DOHH2 (cell line): ENCODE measurements around the gene HDX.

ENCODE experiments used
- H3F3A ChIP-seq: fragments of 200-600 bp; sonication (generic), shearing (Covaris generic); 2 replicates; pipeline ENCODE4 v1.6.0; 2016; ENCODE audit warnings: antibody characterized with exemption, mild to moderate bottlenecking; ENCODE audit not compliant: control insufficient read depth, insufficient read depth
- H3K27ac ChIP-seq: fragments of 200-600 bp; sonication (generic); 2 replicates; pipeline ENCODE4 v1.5.1; 2014; ENCODE audit warnings: low read depth, mild to moderate bottlenecking, low read length, moderate library complexity
- H3K27me3 ChIP-seq: fragments of 200-600 bp; sonication (generic); 2 replicates; pipeline ENCODE4 v1.6.1; 2014; ENCODE audit warnings: mild to moderate bottlenecking, low read length, mixed read lengths; ENCODE audit not compliant: control insufficient read depth
- H3K36me3 ChIP-seq: fragments of 200-600 bp; sonication (generic); 2 replicates; pipeline ENCODE4 v1.6.1; 2014; ENCODE audit warnings: mild to moderate bottlenecking, low read length, moderate library complexity, mixed read lengths; ENCODE audit not compliant: control insufficient read depth
- H3K4me1 ChIP-seq: fragments of 200-600 bp; sonication (generic); 2 replicates; pipeline ENCODE4 v1.6.1; 2014; ENCODE audit warnings: mild to moderate bottlenecking, low read length, mixed read lengths; ENCODE audit not compliant: control insufficient read depth
- H3K4me2 ChIP-seq: fragments of 200-600 bp; sonication (generic); 2 replicates; pipeline ENCODE4 v1.6.0; 2014; ENCODE audit warnings: mild to moderate bottlenecking, low read length, moderate library complexity
- H3K4me3 ChIP-seq: fragments of 200-600 bp; sonication (generic); 2 replicates; pipeline ENCODE4 v1.5.1; 2014; ENCODE audit warnings: mild to moderate bottlenecking, low read length, mixed read lengths
- H3K79me2 ChIP-seq: fragments of 200-600 bp; sonication (generic); 2 replicates; pipeline ENCODE4 v1.6.1; 2014; ENCODE audit warnings: mild to moderate bottlenecking, low read length, mixed read lengths; ENCODE audit not compliant: control insufficient read depth
- H3K9me2 ChIP-seq: fragments of 200-600 bp; sonication (generic); replicated peaks from 2 replicates; pipeline ENCODE4 v1.6.1; 2014; ENCODE audit warnings: mild to moderate bottlenecking, low read length, mixed read lengths; ENCODE audit not compliant: control insufficient read depth
- H3K9me3 ChIP-seq: fragments of 200-600 bp; sonication (generic); 2 replicates; pipeline ENCODE4 v1.6.1; 2014; ENCODE audit warnings: antibody characterized with exemption, low read length, mixed read lengths; ENCODE audit not compliant: control insufficient read depth, insufficient read depth
- H4K20me1 ChIP-seq: fragments of 200-600 bp; sonication (generic); 2 replicates; pipeline ENCODE4 v1.6.0; 2014; ENCODE audit warnings: low read depth, mild to moderate bottlenecking, antibody characterized with exemption, low read length, moderate library complexity; ENCODE audit not compliant: control insufficient read depth, insufficient read depth
- CTCF ChIP-seq: fragments of 200-600 bp; sonication (generic); IDR thresholded peaks from one replicate; pipeline ENCODE4 v1.5.1; 2014; ENCODE audit warnings: antibody characterized with exemption, mild to moderate bottlenecking, low read depth, low read length; ENCODE audit not compliant: poor library complexity, severe bottlenecking
- EZH2phosphoT487 ChIP-seq: fragments of 200-600 bp; sonication (generic); IDR thresholded peaks from 2 replicates; pipeline ENCODE4 v1.6.1; 2017; ENCODE audit warnings: borderline replicate concordance, mild to moderate bottlenecking, antibody characterized with exemption, low read length, moderate library complexity, mixed read lengths

The HDX gene

GRCh38 chrX:84322083-84322827, 180.0 kb downstream of the HDX start:
- Histone ChIP-seq H3K79me2 (no peaks in the 10 kb centered on the region), H3K4me3 (no peak overlapping the region), H3K27me3 (no peaks in the 10 kb centered on the region), H3K4me1 (no peaks in the 10 kb centered on the region), H3K9me3 (no peaks in the 10 kb centered on the region), H3K27ac (no peak overlapping the region), H4K20me1 (no peaks in the 10 kb centered on the region), H3F3A (no peaks in the 10 kb centered on the region), H3K36me3 (no peaks in the 10 kb centered on the region), H3K4me2 (no peak overlapping the region), H3K9me2 (no peaks in the 10 kb centered on the region)
- TF ChIP-seq CTCF = no peak
- no peak for TF ChIP-seq EZH2phosphoT487

- Histone ChIP-seq H3K27ac (no peak overlapping the region), H3K4me1 (no peaks in the 10 kb centered on the region), H3K79me2 (no peaks in the 10 kb centered on the region), H3K4me3 (no peak overlapping the region), H4K20me1 (no peaks in the 10 kb centered on the region), H3K9me3 (no peaks in the 10 kb centered on the region), H3K36me3 (no peaks in the 10 kb centered on the region), H3K4me2 (no peak overlapping the region), H3K9me2 (no peaks in the 10 kb centered on the region), H3F3A (no peaks in the 10 kb centered on the region), H3K27me3 (no peaks in the 10 kb centered on the region)
- no peak for TF ChIP-seq CTCF
- TF ChIP-seq EZH2phosphoT487 = no peak
Observed at GRCh38 chrX:84320614-84321013, 181.6 kb downstream of the HDX start.

GRCh38 chrX:84320023-84320422, 182.2 kb downstream of the HDX start:
- no peaks in the 10 kb centered on the region for H3K9me3 ChIP-seq
- H3K79me2 ChIP-seq = no peaks in the 10 kb centered on the region
- H3K9me2 ChIP-seq = no peaks in the 10 kb centered on the region
- no peaks in the 10 kb centered on the region for H3K27me3 ChIP-seq
- H3F3A ChIP-seq = no peaks in the 10 kb centered on the region
- no peaks in the 10 kb centered on the region for H3K4me1 ChIP-seq
- no peaks in the 10 kb centered on the region for H3K36me3 ChIP-seq
- no peak overlapping the region for H3K27ac ChIP-seq
- no peak overlapping the region for H3K4me3 ChIP-seq
- no peaks in the 10 kb centered on the region for H4K20me1 ChIP-seq
- TF ChIP-seq EZH2phosphoT487 (no peak), CTCF (no peak)
- H3K4me2 ChIP-seq = no peak overlapping the region
